GM13977 (cell line): ENCODE results near the gene RPGRIP1L.

Source experiments
- DNase-seq: peaks from one replicate; pipeline ENCODE4 v3.0.0; 2012; ENCODE audit warnings: low spot score
- in situ Hi-C: fragments of 300-500 bp; cut with MboI; formaldehyde crosslinking; loops from one replicate; pipeline ENCODE4 v1.12.0; 2022; ENCODE audit warnings: low sequenced_read_pairs, low pct_unique_long_range_greater_than_20kb, mixed read lengths, inconsistent platforms; ENCODE audit not compliant: unreplicated experiment
- TF ChIP-seq, protein P1 (sequence below): IDR thresholded peaks from 2 replicates; pipeline ENCODE4 v1.5.1; 2012; ENCODE audit warnings: mild to moderate bottlenecking, control low read depth; ENCODE audit not compliant: insufficient read depth; ENCODE audit errors: extremely low read depth, missing control alignments

The RPGRIP1L gene

GRCh38 chr16:53654946-53655345, 48.7 kb downstream of the RPGRIP1L start:
- in situ Hi-C loops: no loop called here
- TF ChIP-seq, protein P1, sequence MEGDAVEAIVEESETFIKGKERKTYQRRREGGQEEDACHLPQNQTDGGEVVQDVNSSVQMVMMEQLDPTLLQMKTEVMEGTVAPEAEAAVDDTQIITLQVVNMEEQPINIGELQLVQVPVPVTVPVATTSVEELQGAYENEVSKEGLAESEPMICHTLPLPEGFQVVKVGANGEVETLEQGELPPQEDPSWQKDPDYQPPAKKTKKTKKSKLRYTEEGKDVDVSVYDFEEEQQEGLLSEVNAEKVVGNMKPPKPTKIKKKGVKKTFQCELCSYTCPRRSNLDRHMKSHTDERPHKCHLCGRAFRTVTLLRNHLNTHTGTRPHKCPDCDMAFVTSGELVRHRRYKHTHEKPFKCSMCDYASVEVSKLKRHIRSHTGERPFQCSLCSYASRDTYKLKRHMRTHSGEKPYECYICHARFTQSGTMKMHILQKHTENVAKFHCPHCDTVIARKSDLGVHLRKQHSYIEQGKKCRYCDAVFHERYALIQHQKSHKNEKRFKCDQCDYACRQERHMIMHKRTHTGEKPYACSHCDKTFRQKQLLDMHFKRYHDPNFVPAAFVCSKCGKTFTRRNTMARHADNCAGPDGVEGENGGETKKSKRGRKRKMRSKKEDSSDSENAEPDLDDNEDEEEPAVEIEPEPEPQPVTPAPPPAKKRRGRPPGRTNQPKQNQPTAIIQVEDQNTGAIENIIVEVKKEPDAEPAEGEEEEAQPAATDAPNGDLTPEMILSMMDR: no peak
- peak; percentile 20 for DNase-seq

- DNase-seq: no peak
- in situ Hi-C loops: no loop called here
- TF ChIP-seq, protein P1: no peak
Observed at GRCh38 chr16:53651357-53651756, 52.3 kb downstream of the RPGRIP1L start.

- TF ChIP-seq, protein P1: no peak
- in situ Hi-C loops: no loop called here
Observed at GRCh38 chr16:53646506-53646905, 57.2 kb downstream of the RPGRIP1L start.

DNA sequence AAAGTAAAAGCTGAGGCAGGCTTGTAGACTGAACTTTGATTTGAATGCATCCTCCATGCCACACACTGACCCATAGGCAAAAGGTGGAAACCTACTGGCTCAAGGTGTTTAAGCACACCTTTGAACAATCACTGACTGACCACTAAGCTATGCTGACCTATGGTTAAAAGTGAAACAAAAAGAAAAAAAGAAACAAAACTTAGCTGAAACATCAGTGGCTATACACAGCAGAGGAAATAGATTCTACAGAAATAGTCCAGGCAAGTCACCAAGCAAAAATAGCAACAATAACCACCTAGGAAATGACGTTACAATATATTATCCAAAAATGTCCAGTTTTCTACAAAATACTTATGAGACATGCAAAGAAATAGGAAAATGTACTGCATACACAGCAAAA, 60.2 kb downstream of the RPGRIP1L start:
- TF ChIP-seq, protein P1: no peak
- DNase-seq: no peak
- in situ Hi-C loops: no loop called here

More at GRCh38 chr16:53646506-53646905, 57.2 kb downstream of the RPGRIP1L start:
- no peak for DNase-seq

DNA sequence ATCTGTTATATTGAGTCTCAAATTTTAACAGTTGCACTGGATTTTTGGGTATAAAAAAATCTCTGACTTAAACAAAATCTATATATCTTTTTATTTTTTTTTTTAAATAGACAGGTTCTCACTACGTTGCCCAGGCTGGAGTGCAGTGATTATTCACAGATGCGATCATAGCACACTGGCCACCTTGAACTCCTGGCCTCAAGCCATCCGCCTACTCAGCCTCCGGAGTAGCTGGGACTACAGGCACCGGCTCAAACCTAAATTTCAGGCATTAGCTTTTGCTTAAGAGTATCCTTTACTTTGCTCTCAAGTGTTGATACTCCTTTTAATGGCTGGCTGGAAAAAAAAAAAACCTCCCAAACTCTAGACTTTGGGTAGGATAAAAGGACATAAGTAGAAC, 61.6 kb downstream of the RPGRIP1L start:
- in situ Hi-C loops: no loop called here
- DNase-seq: no peak
- TF ChIP-seq, protein P1: no peak

DNA sequence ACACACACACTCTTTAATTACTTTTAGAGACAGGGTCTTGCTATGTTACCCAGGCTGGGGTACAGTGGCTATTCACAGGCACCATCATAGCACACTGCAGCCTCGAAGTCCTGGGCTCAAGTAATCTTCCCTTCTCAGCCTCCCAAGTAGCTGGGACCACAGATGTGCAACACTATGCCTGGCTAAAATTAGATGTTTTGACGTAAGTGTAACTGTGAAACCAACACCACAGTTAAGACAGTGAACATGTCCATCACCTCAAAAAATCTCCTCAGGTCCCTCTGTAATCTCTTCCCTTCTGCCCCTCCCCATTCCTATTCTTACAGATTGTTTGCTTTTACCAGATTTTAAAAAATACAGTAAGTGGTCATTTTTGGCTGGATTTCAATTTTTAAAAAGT, 66.7 kb downstream of the RPGRIP1L start:
- no peak for DNase-seq
- TF ChIP-seq, protein P1: no peak
- in situ Hi-C loops: no loop called here

- TF ChIP-seq, protein P1: no peak
- in situ Hi-C loops: no loop called here
- DNase-seq: no peak
Observed at GRCh38 chr16:53632526-53632925, 71.1 kb downstream of the RPGRIP1L start.
